ENCODE results near the gene HECTD4. TPM values are rescaled to one million over a fixed set of nuclear protein-coding genes. Genes with fewer than 3 reads are reported as not detected.
A peak's percentile ranks its signal among the peaks of the same experiment; 100 is the strongest.

Gene HECTD4
- total and polyA plus RNA-seq, 9 of the 15 experiments (the other 6 are each of a cell fraction or from before 2014, with no cell fraction given) = 3.5 to 33.3 (median 13.5) TPM

DNA sequence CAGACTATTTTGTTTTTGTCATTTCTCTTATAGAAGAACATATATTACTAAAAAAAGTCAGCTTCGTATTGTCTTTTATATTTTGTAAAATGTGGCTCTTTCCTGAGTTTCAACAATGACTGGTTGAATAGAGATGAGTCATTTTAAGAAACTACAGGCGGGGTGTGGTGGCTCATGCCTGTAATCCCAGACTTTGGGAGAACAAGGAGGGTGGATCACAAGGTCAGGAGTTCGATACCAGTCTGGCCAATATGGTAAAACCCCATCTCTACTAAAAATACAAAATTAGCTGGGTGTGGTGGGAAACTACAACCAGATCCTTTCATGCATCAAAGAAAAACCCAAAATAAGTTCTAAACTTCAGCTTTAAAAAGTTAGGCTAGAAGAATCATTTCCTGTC lies 28.8 kb downstream of the HECTD4 start (continued):
- peak; percentile 86 for TF ChIP-seq JUND (IDR thresholded peaks at IDR 0.05; ENCODE audit: borderline replicate concordance, low read depth, low read length)
- TF ChIP-seq JUND (tag; IDR thresholded peaks at IDR 0.05; ENCODE audit: borderline replicate concordance, low read depth, low read length) = peak; percentile 82; the same call in 2 of the 3 replicates
- TF ChIP-seq, protein P1, sequence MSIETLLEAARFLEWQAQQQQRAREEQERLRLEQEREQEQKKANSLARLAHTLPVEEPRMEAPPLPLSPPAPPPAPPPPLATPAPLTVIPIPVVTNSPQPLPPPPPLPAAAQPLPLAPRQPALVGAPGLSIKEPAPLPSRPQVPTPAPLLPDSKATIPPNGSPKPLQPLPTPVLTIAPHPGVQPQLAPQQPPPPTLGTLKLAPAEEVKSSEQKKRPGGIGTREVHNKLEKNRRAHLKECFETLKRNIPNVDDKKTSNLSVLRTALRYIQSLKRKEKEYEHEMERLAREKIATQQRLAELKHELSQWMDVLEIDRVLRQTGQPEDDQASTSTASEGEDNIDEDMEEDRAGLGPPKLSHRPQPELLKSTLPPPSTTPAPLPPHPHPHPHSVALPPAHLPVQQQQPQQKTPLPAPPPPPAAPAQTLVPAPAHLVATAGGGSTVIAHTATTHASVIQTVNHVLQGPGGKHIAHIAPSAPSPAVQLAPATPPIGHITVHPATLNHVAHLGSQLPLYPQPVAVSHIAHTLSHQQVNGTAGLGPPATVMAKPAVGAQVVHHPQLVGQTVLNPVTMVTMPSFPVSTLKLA (conservative IDR thresholded peaks at IDR 0.05) = 0 out of 4 replicates have a peak, but pooled peaks of 1 of the 2 experiments have one; percentile 7
- no peak for TF ChIP-seq DACH1 (IDR thresholded peaks at IDR 0.05; ENCODE audit: partially characterized antibody)
- TF ChIP-seq CXXC5 (CRISPR knock-in tag; IDR thresholded peaks at IDR 0.05) = 0 out of 2 replicates have a peak, but pooled peaks have one; percentile 27
- TF ChIP-seq ETV5 (CRISPR knock-in tag; IDR thresholded peaks at IDR 0.05; ENCODE audit: low read depth) = no peak
- no peak for TF ChIP-seq XRCC5 (IDR thresholded peaks at IDR 0.05; ENCODE audit: low read depth, low read length)
- peak; percentile 35; the same call in 1 of the 2 replicates for TF ChIP-seq JUN (IDR thresholded peaks at IDR 0.05; ENCODE audit: borderline replicate concordance, low read depth, low read length)
- no peak for TF ChIP-seq JUN (CRISPR knock-in tag; IDR thresholded peaks at IDR 0.05; ENCODE audit: borderline replicate concordance)
- TF ChIP-seq, protein P2, sequence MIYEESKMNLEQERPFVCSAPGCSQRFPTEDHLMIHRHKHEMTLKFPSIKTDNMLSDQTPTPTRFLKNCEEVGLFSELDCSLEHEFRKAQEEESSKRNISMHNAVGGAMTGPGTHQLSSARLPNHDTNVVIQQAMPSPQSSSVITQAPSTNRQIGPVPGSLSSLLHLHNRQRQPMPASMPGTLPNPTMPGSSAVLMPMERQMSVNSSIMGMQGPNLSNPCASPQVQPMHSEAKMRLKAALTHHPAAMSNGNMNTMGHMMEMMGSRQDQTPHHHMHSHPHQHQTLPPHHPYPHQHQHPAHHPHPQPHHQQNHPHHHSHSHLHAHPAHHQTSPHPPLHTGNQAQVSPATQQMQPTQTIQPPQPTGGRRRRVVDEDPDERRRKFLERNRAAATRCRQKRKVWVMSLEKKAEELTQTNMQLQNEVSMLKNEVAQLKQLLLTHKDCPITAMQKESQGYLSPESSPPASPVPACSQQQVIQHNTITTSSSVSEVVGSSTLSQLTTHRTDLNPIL (CRISPR knock-in tag; IDR thresholded peaks at IDR 0.05) = no peak
- TF ChIP-seq EHMT2 (IDR thresholded peaks at IDR 0.05) = peak; percentile 66; the same call in 1 of the 2 replicates
- peak; percentile 28; the same call in 1 of the 2 replicates for TF ChIP-seq SOX6 (IDR thresholded peaks at IDR 0.05)
- peak in 1 of 2 experiments; percentile 46; a peak in 1 of 4 replicates for TF ChIP-seq RCOR1 (IDR thresholded peaks at IDR 0.05; ENCODE audit: borderline replicate concordance in 1 of 2, low read depth in 2 of 2, low read length in 2 of 2)
- TF ChIP-seq, protein P3, sequence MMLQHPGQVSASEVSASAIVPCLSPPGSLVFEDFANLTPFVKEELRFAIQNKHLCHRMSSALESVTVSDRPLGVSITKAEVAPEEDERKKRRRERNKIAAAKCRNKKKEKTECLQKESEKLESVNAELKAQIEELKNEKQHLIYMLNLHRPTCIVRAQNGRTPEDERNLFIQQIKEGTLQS (IDR thresholded peaks at IDR 0.05) = peak; percentile 87
- TF ChIP-seq, protein P3 (CRISPR knock-in tag; conservative IDR thresholded peaks at IDR 0.05) = no peak
- peak; percentile 48 for TF ChIP-seq ARID1B (IDR thresholded peaks at IDR 0.05)
- TF ChIP-seq POLR3A (IDR thresholded peaks at IDR 0.05; ENCODE audit: borderline replicate concordance, extremely low read depth, insufficient read depth, insufficient read length) = peak; percentile 38
- TF ChIP-seq BCOR (IDR thresholded peaks at IDR 0.05) = 0 out of 2 replicates have a peak, but pooled peaks have one; percentile 16
- TF ChIP-seq, protein P4, sequence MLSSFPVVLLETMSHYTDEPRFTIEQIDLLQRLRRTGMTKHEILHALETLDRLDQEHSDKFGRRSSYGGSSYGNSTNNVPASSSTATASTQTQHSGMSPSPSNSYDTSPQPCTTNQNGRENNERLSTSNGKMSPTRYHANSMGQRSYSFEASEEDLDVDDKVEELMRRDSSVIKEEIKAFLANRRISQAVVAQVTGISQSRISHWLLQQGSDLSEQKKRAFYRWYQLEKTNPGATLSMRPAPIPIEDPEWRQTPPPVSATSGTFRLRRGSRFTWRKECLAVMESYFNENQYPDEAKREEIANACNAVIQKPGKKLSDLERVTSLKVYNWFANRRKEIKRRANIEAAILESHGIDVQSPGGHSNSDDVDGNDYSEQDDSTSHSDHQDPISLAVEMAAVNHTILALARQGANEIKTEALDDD (IDR thresholded peaks at IDR 0.05) = peak; percentile 27; the same call in 1 of the 2 replicates
- 0 out of 2 replicates have a peak, but pooled peaks have one; percentile 6 for TF ChIP-seq EP400 (IDR thresholded peaks at IDR 0.05)
- peak; percentile 40 to 63; a peak in 3 of 4 replicates for TF ChIP-seq KDM1A (IDR thresholded peaks at IDR 0.05)
- TF ChIP-seq, protein P5, sequence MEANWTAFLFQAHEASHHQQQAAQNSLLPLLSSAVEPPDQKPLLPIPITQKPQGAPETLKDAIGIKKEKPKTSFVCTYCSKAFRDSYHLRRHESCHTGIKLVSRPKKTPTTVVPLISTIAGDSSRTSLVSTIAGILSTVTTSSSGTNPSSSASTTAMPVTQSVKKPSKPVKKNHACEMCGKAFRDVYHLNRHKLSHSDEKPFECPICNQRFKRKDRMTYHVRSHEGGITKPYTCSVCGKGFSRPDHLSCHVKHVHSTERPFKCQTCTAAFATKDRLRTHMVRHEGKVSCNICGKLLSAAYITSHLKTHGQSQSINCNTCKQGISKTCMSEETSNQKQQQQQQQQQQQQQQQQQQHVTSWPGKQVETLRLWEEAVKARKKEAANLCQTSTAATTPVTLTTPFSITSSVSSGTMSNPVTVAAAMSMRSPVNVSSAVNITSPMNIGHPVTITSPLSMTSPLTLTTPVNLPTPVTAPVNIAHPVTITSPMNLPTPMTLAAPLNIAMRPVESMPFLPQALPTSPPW (CRISPR knock-in tag; IDR thresholded peaks at IDR 0.05) = peak; percentile 37
- TF ChIP-seq DPF2 (IDR thresholded peaks at IDR 0.05) = peak; percentile 56; the same call in 1 of the 2 replicates
- 0 out of 2 replicates have a peak, but pooled peaks have one; percentile 48 for TF ChIP-seq SMARCA4 (IDR thresholded peaks at IDR 0.05)

Measured in K562 (cell line).